Islet precursor cell (in vitro differentiated cells): ENCODE measurements around the gene SPIN1.

Experiments
- DNase-seq: peaks from one replicate; pipeline ENCODE4 v3.0.0-alpha.2; 2018

SPIN1 gene

GRCh38 chr9:88388886-88389605 lies 802 bp downstream of the SPIN1 start:
- DNase-seq: peak; percentile 93

- no peak for DNase-seq
Measured at GRCh38 chr9:88390371-88390990, 2.2 kb downstream of the SPIN1 start.

- no peak for DNase-seq
Measured at GRCh38 chr9:88391236-88391635, 3.0 kb downstream of the SPIN1 start.

- no peak for DNase-seq
Measured at GRCh38 chr9:88391921-88392320, 3.7 kb downstream of the SPIN1 start.

GRCh38 chr9:88392549-88392948 lies 4.3 kb downstream of the SPIN1 start:
- no peak for DNase-seq

- DNase-seq: no peak
Measured at GRCh38 chr9:88396836-88397577, 8.8 kb downstream of the SPIN1 start.

GRCh38 chr9:88398016-88398415 lies 9.8 kb downstream of the SPIN1 start:
- DNase-seq: no peak

- DNase-seq: peak; percentile 83
Measured at GRCh38 chr9:88399966-88400365, 11.7 kb downstream of the SPIN1 start.

- no peak for DNase-seq
Measured at GRCh38 chr9:88403340-88403739, 15.1 kb downstream of the SPIN1 start.

- no peak for DNase-seq
Measured at GRCh38 chr9:88406051-88406450, 17.8 kb downstream of the SPIN1 start.

- no peak for DNase-seq
Measured at GRCh38 chr9:88411471-88411870, 23.2 kb downstream of the SPIN1 start.

- no peak for DNase-seq
Measured at GRCh38 chr9:88414298-88414697, 26.1 kb downstream of the SPIN1 start.

- DNase-seq: peak; percentile 57
Measured at GRCh38 chr9:88418025-88418424, 29.8 kb downstream of the SPIN1 start.

- peak; percentile 75 for DNase-seq
Measured at GRCh38 chr9:88418715-88419540, 30.7 kb downstream of the SPIN1 start.

GRCh38 chr9:88420227-88420626 lies 32.0 kb downstream of the SPIN1 start:
- DNase-seq: no peak

- DNase-seq: no peak
Measured at GRCh38 chr9:88421348-88421747, 33.1 kb downstream of the SPIN1 start.

GRCh38 chr9:88425538-88425950 lies 37.3 kb downstream of the SPIN1 start:
- DNase-seq: peak; percentile 65

- no peak for DNase-seq
Measured at GRCh38 chr9:88426651-88427050, 38.4 kb downstream of the SPIN1 start.

GRCh38 chr9:88429595-88430430 lies 41.6 kb downstream of the SPIN1 start:
- DNase-seq: no peak

- DNase-seq: no peak
Measured at GRCh38 chr9:88433583-88434255, 45.5 kb downstream of the SPIN1 start.

- DNase-seq: no peak
Measured at GRCh38 chr9:88435336-88435735, 47.1 kb downstream of the SPIN1 start.

GRCh38 chr9:88436379-88436778 lies 48.1 kb downstream of the SPIN1 start:
- DNase-seq: no peak
